Activated T-cell treated with anti-CD3 and anti-CD28 coated beads, Interleukin-2, amount 50 U/mL, for 4 hours (primary cell): ENCODE measurements around the gene ZBTB12. TPM values are rescaled to one million over a fixed set of nuclear protein-coding genes. Genes with fewer than 3 reads are reported as not detected.
A peak's percentile ranks its signal among the peaks of the same experiment; 100 is the strongest.

Source experiments
- ATAC-seq, 2 donors: fragments of 200-7000 bp; cut with Tn5 transposase; one replicate each; pipeline ENCODE4 v1.10.0; 2021
- DNase-seq: peaks from one replicate; pipeline ENCODE4 v3.0.0-alpha.2; 2020
- H3K27me3 Mint-ChIP-seq: one replicate; pipeline ENCODE4 v1.8.0; 2021; ENCODE audit warnings: low read depth, mixed read lengths
- H3K36me3 Mint-ChIP-seq: one replicate; pipeline ENCODE4 v1.8.0; 2022; ENCODE audit warnings: mixed read lengths; ENCODE audit not compliant: insufficient read depth
- H3K4me1 Mint-ChIP-seq: one replicate; pipeline ENCODE4 v1.8.0; 2021; ENCODE audit warnings: low read depth, mixed read lengths
- H3K4me3 Mint-ChIP-seq: one replicate; pipeline ENCODE4 v1.8.0; 2021; ENCODE audit warnings: mild to moderate bottlenecking, moderate library complexity, mixed read lengths
- H3K9me3 Mint-ChIP-seq: one replicate; pipeline ENCODE4 v1.8.0; 2021; ENCODE audit warnings: mixed read lengths
- total RNA-seq, 3 donors: library from RNA; stranded (reverse); gene quantifications; one replicate each; pipeline ENCODE4 v1.2.1, GENCODE V29; 2021

Gene ZBTB12
- total RNA-seq, 3 donors from 2014 or later: 3.5 to 6.1 (median 5.4) TPM

- Mint-ChIP-seq H3K4me1 (peaks cover 26% of the 10 kb centered on the region), H3K27me3 (no peaks in the 10 kb centered on the region), H3K4me3 (peak overlapping the region; percentile 84), H3K36me3 (peaks cover 8% of the 10 kb centered on the region), H3K9me3 (no peaks in the 10 kb centered on the region)
- DNase-seq (no peak), ATAC-seq (peak; percentile 3 to 5)
Measured at GRCh38 chr6:31896856-31897611, 4.9 kb downstream of the ZBTB12 start.

GRCh38 chr6:31896493-31896855, 5.4 kb downstream of the ZBTB12 start:
- H3K27me3 Mint-ChIP-seq: no peaks in the 10 kb centered on the region

GRCh38 chr6:31892821-31893220, 9.1 kb downstream of the ZBTB12 start:
- no peak overlapping the region for H3K4me3 Mint-ChIP-seq

More at GRCh38 chr6:31896493-31896855, 5.4 kb downstream of the ZBTB12 start:
- Mint-ChIP-seq H3K36me3 (peaks cover 9% of the 10 kb centered on the region), H3K9me3 (no peaks in the 10 kb centered on the region), H3K4me3 (peak overlapping the region; percentile 84), H3K4me1 (peaks cover 26% of the 10 kb centered on the region)
- ATAC-seq: no peak
- no peak for DNase-seq

GRCh38 chr6:31889331-31889972, 12.4 kb downstream of the ZBTB12 start:
- DNase-seq (no peak), ATAC-seq (no peak)
- Mint-ChIP-seq H3K4me1 (peaks cover 2% of the 10 kb centered on the region), H3K27me3 (no peaks in the 10 kb centered on the region), H3K4me3 (no peak overlapping the region), H3K36me3 (peaks cover 29% of the 10 kb centered on the region), H3K9me3 (no peaks in the 10 kb centered on the region)

More at GRCh38 chr6:31892821-31893220, 9.1 kb downstream of the ZBTB12 start:
- H3K9me3 Mint-ChIP-seq: no peaks in the 10 kb centered on the region
- DNase-seq (no peak), ATAC-seq (no peak)
- H3K36me3 Mint-ChIP-seq: peaks cover 23% of the 10 kb centered on the region
- H3K4me1 Mint-ChIP-seq: peaks cover 9% of the 10 kb centered on the region
- no peaks in the 10 kb centered on the region for H3K27me3 Mint-ChIP-seq

GRCh38 chr6:31888276-31889258, 13.3 kb downstream of the ZBTB12 start:
- no peak overlapping the region for H3K4me3 Mint-ChIP-seq
- DNase-seq: peak; percentile 58
- H3K36me3 Mint-ChIP-seq: peaks cover 29% of the 10 kb centered on the region
- no peaks in the 10 kb centered on the region for H3K27me3 Mint-ChIP-seq
- H3K4me1 Mint-ChIP-seq: peaks cover 2% of the 10 kb centered on the region
- H3K9me3 Mint-ChIP-seq: no peaks in the 10 kb centered on the region
- peak; percentile 46 to 52 for ATAC-seq

GRCh38 chr6:31887173-31888007, 14.5 kb downstream of the ZBTB12 start:
- ATAC-seq (no peak), DNase-seq (no peak)
- peaks cover 37% of the 10 kb centered on the region for H3K36me3 Mint-ChIP-seq
- H3K4me3 Mint-ChIP-seq: no peak overlapping the region
- no peaks in the 10 kb centered on the region for H3K9me3 Mint-ChIP-seq
- peaks cover 2% of the 10 kb centered on the region for H3K4me1 Mint-ChIP-seq
- H3K27me3 Mint-ChIP-seq: no peaks in the 10 kb centered on the region

GRCh38 chr6:31886541-31886991, 15.3 kb downstream of the ZBTB12 start:
- peaks cover 2% of the 10 kb centered on the region for H3K4me1 Mint-ChIP-seq
- H3K9me3 Mint-ChIP-seq: no peaks in the 10 kb centered on the region
- peaks cover 37% of the 10 kb centered on the region for H3K36me3 Mint-ChIP-seq
- no peaks in the 10 kb centered on the region for H3K27me3 Mint-ChIP-seq
- H3K4me3 Mint-ChIP-seq: no peak overlapping the region
- no peak for DNase-seq
- ATAC-seq: no peak

- H3K27me3 Mint-ChIP-seq: no peaks in the 10 kb centered on the region
- ATAC-seq (no peak), DNase-seq (no peak)
- peaks cover 2% of the 10 kb centered on the region for H3K4me1 Mint-ChIP-seq
- peaks cover 37% of the 10 kb centered on the region for H3K36me3 Mint-ChIP-seq
- no peak overlapping the region for H3K4me3 Mint-ChIP-seq
- no peaks in the 10 kb centered on the region for H3K9me3 Mint-ChIP-seq
Measured at GRCh38 chr6:31884528-31885035, 17.3 kb downstream of the ZBTB12 start.

GRCh38 chr6:31883676-31884075, 18.2 kb downstream of the ZBTB12 start:
- H3K4me3 Mint-ChIP-seq: no peak overlapping the region

GRCh38 chr6:31882344-31882743, 19.5 kb downstream of the ZBTB12 start:
- no peak for ATAC-seq
- H3K27me3 Mint-ChIP-seq: no peaks in the 10 kb centered on the region

More at GRCh38 chr6:31883676-31884075, 18.2 kb downstream of the ZBTB12 start:
- peaks cover 2% of the 10 kb centered on the region for H3K4me1 Mint-ChIP-seq
- peaks cover 36% of the 10 kb centered on the region for H3K36me3 Mint-ChIP-seq
- DNase-seq (no peak), ATAC-seq (no peak)
- H3K27me3 Mint-ChIP-seq: no peaks in the 10 kb centered on the region
- no peaks in the 10 kb centered on the region for H3K9me3 Mint-ChIP-seq

GRCh38 chr6:31881136-31881859, 20.6 kb downstream of the ZBTB12 start:
- Mint-ChIP-seq H3K4me1 (peaks cover 2% of the 10 kb centered on the region), H3K27me3 (no peaks in the 10 kb centered on the region), H3K9me3 (no peaks in the 10 kb centered on the region), H3K36me3 (peaks cover 30% of the 10 kb centered on the region), H3K4me3 (no peak overlapping the region)
- ATAC-seq (no peak), DNase-seq (no peak)

More at GRCh38 chr6:31882344-31882743, 19.5 kb downstream of the ZBTB12 start:
- Mint-ChIP-seq H3K9me3 (no peaks in the 10 kb centered on the region), H3K4me1 (peaks cover 2% of the 10 kb centered on the region), H3K36me3 (peaks cover 33% of the 10 kb centered on the region), H3K4me3 (no peak overlapping the region)
- no peak for DNase-seq

GRCh38 chr6:31880616-31881015, 21.3 kb downstream of the ZBTB12 start:
- DNase-seq (no peak), ATAC-seq (no peak)
- no peak overlapping the region for H3K4me3 Mint-ChIP-seq
- no peaks in the 10 kb centered on the region for H3K4me1 Mint-ChIP-seq
- no peaks in the 10 kb centered on the region for H3K9me3 Mint-ChIP-seq
- H3K27me3 Mint-ChIP-seq: no peaks in the 10 kb centered on the region
- H3K36me3 Mint-ChIP-seq: peaks cover 26% of the 10 kb centered on the region

GRCh38 chr6:31879901-31880300, 22.0 kb downstream of the ZBTB12 start:
- Mint-ChIP-seq H3K4me1 (no peaks in the 10 kb centered on the region), H3K27me3 (no peaks in the 10 kb centered on the region), H3K36me3 (peaks cover 24% of the 10 kb centered on the region), H3K9me3 (no peaks in the 10 kb centered on the region), H3K4me3 (no peak overlapping the region)
- DNase-seq (no peak), ATAC-seq (no peak)
